Right lung (tissue), 5 donors: ENCODE results near the gene ACTL10. TPM values are rescaled to one million over a fixed set of nuclear protein-coding genes. Genes with fewer than 3 reads are reported as not detected.
A peak's percentile ranks its signal among the peaks of the same experiment; 100 is the strongest.

Experiments used
- DNase-seq, 2 donors: peaks; one replicate each; pipeline ENCODE4 v3.0.0-alpha.2; 2013
- polyA plus RNA-seq, 5 donors: library from polyadenylated mRNA; unstranded; fragments of 120-200 nt; gene quantifications; one replicate each; pipeline versions ENCODE4 v1.2.1 to v1.2.3, GENCODE V29; 2013; ENCODE audit warnings: inconsistent platforms in 1 of 5, low replicate concordance in 1 of 5; ENCODE audit not compliant: insufficient read length in 5 of 5, insufficient read depth in 1 of 5

The ACTL10 gene
- polyA plus RNA-seq, 5 donors: 0.29 to 0.91 (median 0.44) TPM

GRCh38 chr20:33663161-33664084 is 3.3 kb upstream of the ACTL10 start:
- peak; percentile 72 to 74 for DNase-seq

- DNase-seq: no peak
Observed at GRCh38 chr20:33664085-33664761, 2.5 kb upstream of the ACTL10 start.

- no peak for DNase-seq
Observed at GRCh38 chr20:33664762-33665144, 2.0 kb upstream of the ACTL10 start.

GRCh38 chr20:33667245-33667675 is 517 bp downstream of the ACTL10 start:
- no peak for DNase-seq

- no peak for DNase-seq
Observed at GRCh38 chr20:33667676-33668465, 1.1 kb downstream of the ACTL10 start.

- no peak for DNase-seq
Observed at GRCh38 chr20:33668466-33669155, 1.9 kb downstream of the ACTL10 start.

GRCh38 chr20:33669224-33669623 is 2.5 kb downstream of the ACTL10 start:
- no peak for DNase-seq

GRCh38 chr20:33669873-33670640 is 3.3 kb downstream of the ACTL10 start:
- no peak for DNase-seq

- DNase-seq: no peak
Observed at GRCh38 chr20:33670715-33671499, 4.2 kb downstream of the ACTL10 start.

- DNase-seq: no peak
Observed at GRCh38 chr20:33671573-33672288, 5.0 kb downstream of the ACTL10 start.

GRCh38 chr20:33672426-33673113 is 5.8 kb downstream of the ACTL10 start:
- DNase-seq: no peak

- DNase-seq: no peak
Observed at GRCh38 chr20:33673114-33673409, 6.3 kb downstream of the ACTL10 start.

GRCh38 chr20:33673410-33674293 is 6.9 kb downstream of the ACTL10 start:
- no peak for DNase-seq

GRCh38 chr20:33674294-33675135 is 7.8 kb downstream of the ACTL10 start, which contains the start of gene NECAB3:
NECAB3 (minus strand) TSS chr20:33674428; CDS start chr20:33674352, 76 bp downstream.
- peak; percentile 75 to 78 for DNase-seq

GRCh38 chr20:33675136-33675959 is 8.6 kb downstream of the ACTL10 start:
- no peak for DNase-seq

GRCh38 chr20:33676121-33676520 is 9.4 kb downstream of the ACTL10 start:
- DNase-seq: no peak
